ENCODE data around the gene PTOV1.

DNA sequence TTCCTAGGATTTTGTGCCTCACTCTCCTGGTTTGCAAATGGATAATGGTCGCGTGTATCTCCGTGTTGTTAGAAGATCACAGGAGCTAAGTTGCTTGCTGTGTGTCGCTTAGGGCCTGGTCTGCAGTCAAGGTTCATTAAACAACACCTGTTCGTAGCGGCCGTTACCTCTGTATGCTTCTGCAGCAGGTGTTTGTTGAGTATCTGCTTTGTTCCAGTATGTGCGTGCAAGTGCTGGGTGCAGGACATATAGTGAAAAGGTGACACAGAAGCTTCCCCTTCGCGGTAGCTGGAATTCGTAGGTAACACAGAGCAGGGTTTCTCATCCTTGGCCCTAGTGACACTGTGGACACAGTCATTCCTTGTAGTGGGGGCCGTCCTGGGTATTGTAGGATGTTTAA is 27.5 kb upstream of the PTOV1 start:
- TF ChIP-seq, protein P1, sequence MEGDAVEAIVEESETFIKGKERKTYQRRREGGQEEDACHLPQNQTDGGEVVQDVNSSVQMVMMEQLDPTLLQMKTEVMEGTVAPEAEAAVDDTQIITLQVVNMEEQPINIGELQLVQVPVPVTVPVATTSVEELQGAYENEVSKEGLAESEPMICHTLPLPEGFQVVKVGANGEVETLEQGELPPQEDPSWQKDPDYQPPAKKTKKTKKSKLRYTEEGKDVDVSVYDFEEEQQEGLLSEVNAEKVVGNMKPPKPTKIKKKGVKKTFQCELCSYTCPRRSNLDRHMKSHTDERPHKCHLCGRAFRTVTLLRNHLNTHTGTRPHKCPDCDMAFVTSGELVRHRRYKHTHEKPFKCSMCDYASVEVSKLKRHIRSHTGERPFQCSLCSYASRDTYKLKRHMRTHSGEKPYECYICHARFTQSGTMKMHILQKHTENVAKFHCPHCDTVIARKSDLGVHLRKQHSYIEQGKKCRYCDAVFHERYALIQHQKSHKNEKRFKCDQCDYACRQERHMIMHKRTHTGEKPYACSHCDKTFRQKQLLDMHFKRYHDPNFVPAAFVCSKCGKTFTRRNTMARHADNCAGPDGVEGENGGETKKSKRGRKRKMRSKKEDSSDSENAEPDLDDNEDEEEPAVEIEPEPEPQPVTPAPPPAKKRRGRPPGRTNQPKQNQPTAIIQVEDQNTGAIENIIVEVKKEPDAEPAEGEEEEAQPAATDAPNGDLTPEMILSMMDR (IDR thresholded peaks at IDR 0.05; ENCODE audit: poor library complexity) = no peak
- TF ChIP-seq EZH2phosphoT487 (IDR thresholded peaks at IDR 0.05; ENCODE audit: low read depth, severe bottlenecking, unreplicated experiment) (no peak), EZH2 (IDR thresholded peaks at IDR 0.05; ENCODE audit: borderline replicate concordance) (no peak)
